LNCAP (cell line): Measurements from ENCODE around the gene HS6ST2.

Experiments used
- CTCF ChIP-seq: fragments of 450-650 bp; IDR thresholded peaks from 2 replicates; pipeline ENCODE4 v1.5.1; 2017; ENCODE audit warnings: mild to moderate bottlenecking

Gene HS6ST2

GRCh38 chrX:132743086-132743485, 215.3 kb downstream of the HS6ST2 start:
- TF ChIP-seq CTCF = no peak

- TF ChIP-seq CTCF = no peak
Observed at GRCh38 chrX:132742246-132742645, 216.2 kb downstream of the HS6ST2 start.

GRCh38 chrX:132741689-132742088, 216.7 kb downstream of the HS6ST2 start:
- no peak for TF ChIP-seq CTCF

GRCh38 chrX:132740316-132741123, 217.9 kb downstream of the HS6ST2 start:
- TF ChIP-seq CTCF = peak; percentile 72

- TF ChIP-seq CTCF = no peak
Observed at GRCh38 chrX:132738951-132739350, 219.5 kb downstream of the HS6ST2 start.

GRCh38 chrX:132737743-132738142, 220.7 kb downstream of the HS6ST2 start:
- TF ChIP-seq CTCF = no peak

GRCh38 chrX:132732236-132732635, 226.2 kb downstream of the HS6ST2 start:
- no peak for TF ChIP-seq CTCF

- TF ChIP-seq CTCF = no peak
Observed at GRCh38 chrX:132730726-132731125, 227.7 kb downstream of the HS6ST2 start.
